HG02885 (cell line): ENCODE data around the gene GET3.
"Not testable (repeated sequence)": the region's sequence is repeated elsewhere in the genome, so short reads cannot be mapped to it uniquely, and the experiment has no call there.

Experiments used
- ATAC-seq: cut with Tn5 transposase; IDR thresholded peaks from one replicate; pipeline ENCODE4 v1.9.1; 2021; ENCODE audit warnings: mild to moderate bottlenecking; ENCODE audit not compliant: unreplicated experiment, poor library complexity

Gene GET3

DNA sequence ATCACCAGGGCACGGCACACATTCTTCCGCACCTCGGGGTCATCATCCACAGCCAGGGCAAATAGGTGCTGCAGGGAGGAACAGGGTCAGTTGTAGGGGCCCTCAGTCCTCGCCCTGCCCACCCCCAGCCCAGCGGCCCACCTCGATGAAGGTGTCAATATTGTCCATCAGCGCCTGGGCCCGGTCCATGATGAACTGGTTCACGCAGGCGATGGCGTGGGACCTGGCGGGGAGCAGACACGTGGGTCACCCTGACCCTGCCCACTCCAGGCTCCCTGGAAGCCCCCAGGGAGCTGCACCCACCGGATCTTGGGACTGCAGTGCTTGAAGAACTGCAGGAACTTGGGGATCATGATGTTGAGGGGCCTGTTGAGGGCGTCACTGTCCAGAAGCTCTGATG, 22.2 kb upstream of the GET3 start:
- no peak for ATAC-seq

DNA sequence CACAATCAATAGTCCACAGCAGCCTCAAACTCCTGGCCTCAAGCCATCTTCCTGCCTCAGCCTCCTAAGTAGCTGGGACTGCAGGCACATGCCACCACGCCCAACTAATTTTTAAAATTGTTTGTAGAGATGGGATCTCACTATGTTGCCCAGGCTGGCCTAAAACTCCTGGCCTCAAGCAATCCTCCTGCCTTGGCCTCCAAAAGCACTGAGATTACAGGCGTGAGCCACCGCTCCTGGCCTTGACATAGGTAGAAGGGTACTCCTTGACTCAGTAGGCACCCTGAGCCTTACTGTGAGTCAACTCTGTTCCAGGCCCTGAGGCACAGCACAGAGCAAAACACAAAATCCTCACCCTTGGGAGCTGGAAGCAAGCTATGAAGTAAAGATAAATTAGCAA, 21.4 kb upstream of the GET3 start:
- no peak for ATAC-seq

DNA sequence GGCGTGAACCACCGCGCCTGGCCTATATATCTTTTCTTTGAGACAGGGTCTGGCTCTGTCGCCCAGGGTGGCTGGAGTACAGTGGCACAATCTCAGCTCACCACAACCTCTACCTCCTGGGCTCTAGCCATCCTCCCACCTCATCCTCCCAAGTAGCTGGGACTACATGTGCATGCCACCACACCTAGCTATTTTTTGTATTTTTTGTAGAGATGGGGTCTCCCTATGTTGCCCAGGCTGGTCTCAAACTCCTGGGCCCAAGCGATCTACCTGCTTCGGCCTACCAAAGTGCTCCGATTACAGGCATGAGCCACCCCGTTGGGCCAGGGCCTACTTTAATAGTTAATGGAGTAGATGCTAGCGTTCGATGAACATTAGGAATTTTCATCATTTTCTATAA, 17.0 kb upstream of the GET3 start:
- no peak for ATAC-seq

DNA sequence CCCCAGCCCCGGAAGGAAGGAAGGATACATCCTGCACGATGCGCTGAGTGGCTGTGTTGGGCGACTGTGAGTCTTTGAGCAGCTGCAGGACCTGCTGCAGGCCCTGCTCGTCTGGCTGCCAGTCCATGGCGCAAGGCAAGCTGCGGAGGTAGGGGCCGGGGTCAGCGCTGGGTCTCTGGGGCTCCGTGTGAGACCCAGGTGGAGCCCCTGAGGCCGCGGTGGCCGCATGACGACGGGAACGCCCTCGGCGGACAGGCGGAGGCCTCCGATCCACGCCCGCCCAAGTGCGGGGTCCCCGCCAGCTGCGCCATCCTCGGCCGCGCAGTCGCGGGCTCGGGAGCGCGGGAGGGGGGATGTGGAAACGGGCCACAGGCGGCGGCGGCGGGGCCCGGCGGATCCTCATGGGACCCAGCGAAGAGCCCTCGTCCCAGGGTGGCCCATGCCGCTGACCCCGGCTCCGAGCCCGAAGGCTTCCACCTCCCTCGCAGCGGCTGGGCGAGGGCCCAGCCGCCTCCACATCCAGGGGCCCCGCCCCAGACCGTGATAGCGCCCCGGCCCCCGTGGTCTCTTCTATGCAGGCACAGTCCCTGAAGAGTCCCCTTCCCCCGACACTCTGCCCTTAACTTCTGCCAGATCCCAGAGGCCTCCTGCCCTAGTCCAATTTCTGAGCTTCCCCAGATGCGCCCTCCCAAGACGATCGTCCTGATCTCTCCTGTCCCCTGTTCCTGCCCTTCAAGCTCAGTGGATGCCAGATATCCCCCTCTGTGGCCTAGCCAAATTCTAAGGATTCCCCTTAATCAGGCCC, 16.2 kb upstream of the GET3 start:
- no peak for ATAC-seq

DNA sequence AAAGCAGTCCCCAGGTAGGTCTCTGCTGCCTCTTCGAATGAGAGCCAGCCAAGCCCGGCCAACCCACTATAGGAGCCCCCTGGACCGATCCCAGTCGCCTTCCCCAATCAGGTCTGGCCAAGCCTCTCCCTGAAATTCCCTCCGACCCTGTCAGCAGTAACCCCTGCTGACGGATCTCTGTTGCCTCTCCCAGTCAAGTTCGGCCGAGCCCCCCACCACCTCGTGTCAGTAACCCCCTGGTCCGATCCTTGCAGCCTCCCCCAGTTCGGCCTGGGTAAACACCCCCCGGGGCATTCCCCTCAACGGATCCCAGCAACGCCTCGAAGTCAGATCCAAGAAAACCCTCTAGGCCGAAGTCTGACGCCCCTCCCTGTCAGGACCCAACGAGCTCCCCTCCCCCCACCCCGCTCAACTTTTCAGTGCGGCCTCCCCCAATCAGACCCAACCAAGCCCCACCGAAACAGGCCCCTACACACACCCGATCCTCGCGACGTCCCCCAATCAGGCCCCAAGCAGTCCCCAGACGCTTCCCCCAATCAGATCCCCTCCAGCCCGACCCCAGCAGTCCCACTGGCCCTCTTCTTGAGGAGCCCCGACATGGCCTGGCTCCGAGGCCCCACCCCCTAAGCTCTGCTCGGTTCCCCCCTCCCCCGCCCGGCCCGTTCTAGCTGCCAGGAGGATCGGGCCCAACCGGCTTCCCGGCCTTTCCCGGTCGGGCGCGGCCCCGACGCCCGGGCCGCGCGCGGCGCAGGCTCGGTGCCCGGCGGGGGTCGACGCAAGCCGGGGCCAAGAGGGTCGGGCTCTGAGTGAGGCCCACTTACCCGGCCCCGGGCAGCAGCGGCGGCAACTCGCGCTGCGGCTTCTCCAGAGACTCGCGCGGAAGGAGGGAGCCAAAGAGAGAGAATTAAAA, 15.4 kb upstream of the GET3 start:
- ATAC-seq: peak; percentile 26

DNA sequence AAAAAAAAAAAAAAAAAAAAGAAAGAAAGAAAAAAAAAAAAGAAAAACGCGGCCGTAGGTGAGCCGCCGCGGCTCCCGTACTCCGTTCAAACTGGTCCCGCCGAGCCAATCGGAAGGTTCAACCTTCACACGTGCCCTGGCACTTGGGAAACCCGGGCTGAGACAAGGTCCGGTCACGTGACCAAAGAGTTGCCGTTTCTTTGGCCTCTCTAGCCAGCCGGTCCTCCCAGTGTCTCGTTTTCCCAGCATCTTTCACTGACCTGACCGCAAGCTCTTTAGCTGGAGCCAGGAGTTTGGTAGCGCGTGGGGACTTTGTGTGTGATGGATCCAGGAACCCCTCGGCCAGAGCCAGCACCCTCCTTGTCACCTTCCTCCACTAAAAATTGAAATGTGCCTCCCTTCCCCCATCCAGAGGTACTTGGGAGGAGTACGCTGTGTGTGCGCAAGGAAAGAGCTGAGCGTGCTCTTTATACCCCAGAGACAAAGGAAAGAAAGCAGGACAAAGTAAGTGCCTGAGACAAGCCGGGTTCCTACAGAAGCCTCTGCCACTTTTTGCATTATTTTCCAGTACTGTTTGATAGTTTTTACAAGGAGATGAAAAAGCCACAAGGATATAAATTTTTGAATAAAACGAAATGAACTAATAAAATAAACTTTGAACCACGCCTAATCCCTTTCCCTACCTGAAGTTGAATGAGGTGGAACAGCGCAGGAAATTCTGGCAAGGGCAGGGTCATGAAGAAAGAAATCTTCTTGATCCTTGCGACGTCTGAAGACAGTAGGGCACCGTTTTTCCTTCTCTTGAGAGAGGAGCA, 14.5 kb upstream of the GET3 start:
- ATAC-seq: peak; percentile 80

DNA sequence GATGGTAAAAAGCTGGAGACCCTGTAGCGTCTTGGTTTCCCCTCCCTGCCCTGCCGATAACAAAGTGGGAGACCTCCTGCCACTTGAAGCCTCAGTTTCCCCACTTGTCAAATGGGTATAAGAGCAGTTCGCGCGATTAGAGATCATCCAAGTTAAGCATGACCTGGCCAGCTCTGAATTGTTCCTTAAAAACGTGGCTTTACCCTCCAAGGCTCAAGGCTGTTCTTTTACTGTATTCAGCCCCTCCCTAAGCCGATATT, 14.0 kb upstream of the GET3 start:
- no peak for ATAC-seq

DNA sequence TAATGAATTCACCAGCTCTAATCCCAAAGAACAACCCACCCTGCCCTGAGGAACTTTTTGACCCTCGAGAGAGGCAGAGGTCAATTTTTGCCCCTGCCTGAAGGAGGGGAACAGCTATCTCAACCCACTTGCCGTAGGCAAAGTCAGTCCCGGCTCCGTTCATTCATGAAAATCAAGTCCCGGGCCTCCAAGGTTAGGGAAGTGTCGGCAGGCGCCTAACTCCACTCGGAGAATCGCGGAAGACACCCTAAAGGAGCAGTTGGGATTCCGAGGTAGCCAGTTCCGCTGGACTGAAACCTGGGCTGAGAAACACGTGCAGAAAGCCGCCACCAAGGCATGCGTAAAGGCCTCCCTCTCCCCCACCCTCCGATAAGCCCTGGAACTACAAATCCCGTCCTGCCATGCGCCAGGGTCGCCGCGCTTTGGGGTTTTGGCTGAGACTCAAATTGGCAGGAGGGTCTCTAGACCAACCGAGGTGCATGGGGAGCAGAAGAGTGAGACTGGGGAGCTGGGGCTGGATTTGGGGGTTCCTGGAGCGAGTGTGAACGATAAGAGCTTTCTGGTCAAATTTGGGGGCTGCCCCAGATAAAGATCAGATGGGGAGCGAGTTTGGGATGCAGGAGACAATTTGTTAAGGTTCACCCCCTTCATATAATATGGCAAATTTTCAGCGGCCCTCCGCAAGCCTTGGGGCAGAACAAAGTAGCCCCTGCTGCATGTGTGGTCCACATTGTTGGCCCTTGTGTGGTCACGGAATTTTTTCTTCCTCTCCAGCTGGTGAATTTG, 13.5 kb upstream of the GET3 start, which contains the start of gene TNPO2:
TNPO2 (minus strand) TSS at position 292 of the 786 bp plus-strand sequence. CDS start 2,955 bp downstream, outside the sequence.
- no peak for ATAC-seq

DNA sequence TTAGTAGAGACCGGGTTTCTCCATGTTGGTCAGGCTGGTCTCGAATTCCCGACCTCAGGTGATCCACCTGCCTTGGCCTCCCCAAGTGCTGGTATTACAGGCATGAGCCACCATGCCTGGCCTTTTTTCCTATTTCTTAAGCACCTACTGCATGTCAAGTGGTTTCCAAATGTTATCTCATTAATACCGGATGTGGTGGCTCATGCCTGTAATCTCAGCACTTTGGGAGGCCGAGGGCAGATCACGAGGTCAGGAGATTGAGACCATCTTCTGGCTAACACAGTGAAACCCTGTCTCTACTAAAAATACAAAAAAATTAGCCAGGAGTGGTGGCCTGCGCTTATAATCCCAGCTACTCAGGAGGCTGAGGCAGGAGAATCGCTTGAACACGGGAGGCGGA, 11.7 kb upstream of the GET3 start:
- not testable (repeated sequence) for ATAC-seq

DNA sequence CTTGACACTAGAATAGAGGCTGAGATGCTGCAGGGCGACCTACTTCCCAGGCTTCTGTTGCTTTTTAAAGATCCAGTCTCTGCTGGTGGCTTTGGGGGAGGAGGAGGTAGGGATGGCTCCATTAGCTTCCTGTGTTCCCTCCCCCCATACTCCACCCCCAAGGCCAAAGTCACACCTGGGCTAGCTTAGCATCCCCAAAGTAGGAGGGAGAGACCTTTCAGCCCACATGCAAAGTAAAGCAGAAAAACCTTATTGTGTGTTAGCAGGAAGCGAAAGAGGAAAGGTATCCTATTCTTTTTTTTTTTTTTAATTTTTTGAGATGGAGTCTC, 10.3 kb upstream of the GET3 start:
- ATAC-seq: no peak

DNA sequence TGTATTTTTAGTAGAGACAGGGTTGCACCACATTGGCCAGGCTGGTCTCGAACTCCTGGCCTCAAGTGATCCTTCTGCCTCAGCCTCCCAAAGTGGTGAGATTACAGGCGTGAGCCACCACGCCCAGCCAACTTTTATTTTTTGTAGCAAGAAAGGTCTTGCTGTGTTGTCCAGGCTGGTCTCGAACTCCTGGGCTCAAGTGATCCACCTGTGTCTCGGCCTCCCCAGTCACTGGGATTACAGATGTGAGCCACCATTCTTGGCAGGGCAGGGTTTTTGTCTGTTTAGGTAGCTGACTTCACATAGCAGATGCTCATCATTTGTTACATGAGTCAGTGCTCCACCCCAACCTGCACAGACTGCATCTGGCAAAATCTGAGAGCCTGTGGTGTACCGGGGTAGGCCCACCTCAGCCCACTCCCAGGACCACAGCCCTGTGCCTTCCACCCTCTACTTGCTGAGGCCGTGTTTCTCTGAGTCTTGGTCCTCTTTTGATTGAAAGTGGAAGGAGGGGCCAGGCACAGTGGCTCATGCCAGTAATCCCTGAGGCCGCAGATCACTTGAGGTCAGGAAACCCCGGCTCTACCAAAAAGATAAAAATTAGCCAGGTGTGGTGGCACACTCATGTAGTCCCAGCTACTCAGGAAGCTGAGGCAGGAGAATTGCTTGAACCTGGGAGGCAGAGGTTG, 9.4 kb upstream of the GET3 start:
- no peak for ATAC-seq

DNA sequence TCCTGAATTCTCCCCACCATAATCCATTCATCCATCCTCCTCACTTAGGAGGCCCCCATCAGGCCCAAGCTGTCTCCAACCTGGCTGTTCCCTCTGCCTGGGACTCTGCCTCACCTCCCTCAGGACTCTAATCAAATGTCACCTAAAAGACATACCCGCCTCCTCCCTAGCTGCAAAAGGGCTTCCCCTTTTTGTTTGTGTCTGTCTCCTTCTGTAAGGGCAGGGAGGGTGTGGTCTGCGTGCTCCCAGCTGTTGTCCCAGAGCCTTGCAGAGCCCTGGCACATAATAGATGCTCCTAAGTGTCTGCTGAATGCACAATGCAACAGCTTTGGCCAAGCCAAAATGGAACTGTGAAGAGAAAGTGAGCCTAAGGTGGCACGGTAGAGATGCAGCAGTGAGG, 7.2 kb upstream of the GET3 start:
- no peak for ATAC-seq

DNA sequence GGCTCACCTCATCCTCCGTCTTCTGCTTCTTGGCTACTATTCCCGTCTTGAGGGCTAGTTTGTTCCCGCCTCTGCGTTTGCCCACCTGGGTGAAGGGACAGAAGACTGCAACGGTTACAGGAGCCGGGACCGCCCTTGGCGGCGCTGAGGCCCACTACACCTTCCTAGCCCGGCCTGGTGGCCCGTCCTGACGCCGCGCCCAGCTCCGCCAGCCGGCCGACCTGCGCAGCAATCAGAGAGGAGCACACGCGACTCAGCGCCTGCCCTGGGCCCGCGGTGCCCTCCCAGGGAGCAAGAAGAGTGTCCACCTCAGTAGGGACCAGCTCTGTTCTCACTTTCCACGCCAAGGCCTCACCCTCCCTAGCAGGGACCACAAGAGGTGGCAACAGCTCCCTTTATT, 6.0 kb upstream of the GET3 start:
- no peak for ATAC-seq

DNA sequence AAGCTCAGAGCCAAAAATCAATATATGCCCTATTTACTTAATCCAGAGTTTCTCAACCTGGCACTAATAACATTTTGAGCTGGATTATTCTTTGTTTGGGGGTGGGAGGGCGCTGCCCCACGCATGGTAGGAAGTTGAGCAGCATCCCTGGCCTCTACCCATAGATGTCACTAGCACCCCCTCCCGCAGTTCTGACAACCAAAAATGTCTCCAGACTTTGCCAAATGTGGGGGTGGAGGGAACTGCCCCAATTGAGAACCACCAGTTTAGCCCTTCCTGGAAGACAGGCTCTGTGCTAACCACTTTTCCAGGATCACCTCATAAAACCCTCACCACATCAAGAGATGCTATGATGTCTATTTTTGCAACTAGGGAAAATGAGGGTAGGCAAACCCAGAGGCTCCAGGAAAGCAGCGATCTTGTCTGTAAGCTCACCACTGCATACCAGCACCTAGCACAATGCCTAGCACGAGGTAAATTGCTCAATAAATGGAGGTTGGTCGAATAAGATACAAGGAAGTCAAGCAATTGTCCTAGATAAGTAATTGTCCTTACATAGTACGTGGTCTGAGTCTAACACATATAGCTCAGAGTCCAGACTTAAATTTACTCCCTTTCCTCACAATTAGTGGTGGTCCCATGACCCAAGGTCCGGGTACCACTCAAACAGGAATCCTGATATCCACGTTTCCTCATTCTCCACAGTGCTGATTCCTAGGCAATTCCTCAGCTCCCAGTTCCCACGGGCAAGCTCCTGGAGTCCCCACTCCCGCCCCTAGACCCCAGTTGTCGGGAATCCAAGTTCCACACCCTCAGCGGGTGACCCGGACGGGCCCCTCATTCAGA, 3.7 kb upstream of the GET3 start:
- ATAC-seq: no peak

DNA sequence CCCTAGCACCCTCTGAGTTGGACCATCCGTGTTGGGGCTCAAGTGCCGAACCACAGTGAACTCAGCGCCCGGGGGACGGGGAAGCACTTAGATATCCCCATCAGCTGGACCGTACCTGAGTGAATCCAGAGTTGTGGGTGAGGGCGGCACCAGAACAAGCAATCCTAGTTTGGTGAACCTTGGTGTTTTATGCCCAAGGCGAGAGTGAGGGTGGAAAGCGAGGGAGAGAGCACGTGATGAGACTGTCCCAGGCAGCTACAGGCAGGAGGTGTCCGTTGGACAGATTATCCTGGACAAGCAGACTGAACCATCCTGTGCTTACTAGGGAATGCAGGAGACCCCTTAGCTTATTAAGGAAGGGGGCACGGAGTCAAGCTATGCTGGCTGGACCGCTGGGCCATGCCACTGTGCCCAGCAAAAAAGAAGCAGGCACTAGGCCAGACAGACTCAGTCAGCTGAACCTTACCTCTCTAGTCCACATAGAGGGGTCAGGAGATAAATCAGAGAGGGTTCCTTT, 596 bp downstream of the GET3 start:
- ATAC-seq: no peak

DNA sequence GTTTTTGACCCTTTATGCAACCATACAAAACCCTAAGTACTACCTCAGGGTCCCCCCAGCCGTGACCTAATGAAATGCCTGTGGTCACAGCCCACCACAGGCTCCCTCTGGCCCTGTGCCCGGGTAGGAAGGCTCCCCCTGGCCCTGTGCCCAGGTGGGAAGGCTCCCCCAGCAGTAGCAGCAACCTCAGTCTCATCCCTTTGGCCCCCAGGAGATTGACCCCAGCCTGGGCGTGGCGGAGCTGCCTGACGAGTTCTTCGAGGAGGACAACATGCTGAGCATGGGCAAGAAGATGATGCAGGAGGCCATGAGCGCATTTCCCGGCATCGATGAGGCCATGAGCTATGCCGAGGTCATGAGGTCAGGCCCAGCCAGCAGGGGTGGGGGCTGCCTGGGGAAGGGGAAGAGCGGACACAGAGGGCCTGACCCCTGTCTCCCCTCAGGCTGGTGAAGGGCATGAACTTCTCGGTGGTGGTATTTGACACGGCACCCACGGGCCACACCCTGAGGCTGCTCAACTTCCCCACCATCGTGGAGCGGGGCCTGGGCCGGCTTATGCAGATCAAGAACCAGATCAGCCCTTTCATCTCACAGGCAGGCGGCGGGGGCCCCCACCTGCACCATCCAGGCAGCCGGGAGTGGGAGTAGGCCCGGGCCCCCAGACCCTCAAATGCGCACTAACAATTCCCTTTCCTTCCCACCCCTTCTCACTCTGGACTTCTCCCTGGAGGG, 8.0 kb downstream of the GET3 start:
- no peak for ATAC-seq

DNA sequence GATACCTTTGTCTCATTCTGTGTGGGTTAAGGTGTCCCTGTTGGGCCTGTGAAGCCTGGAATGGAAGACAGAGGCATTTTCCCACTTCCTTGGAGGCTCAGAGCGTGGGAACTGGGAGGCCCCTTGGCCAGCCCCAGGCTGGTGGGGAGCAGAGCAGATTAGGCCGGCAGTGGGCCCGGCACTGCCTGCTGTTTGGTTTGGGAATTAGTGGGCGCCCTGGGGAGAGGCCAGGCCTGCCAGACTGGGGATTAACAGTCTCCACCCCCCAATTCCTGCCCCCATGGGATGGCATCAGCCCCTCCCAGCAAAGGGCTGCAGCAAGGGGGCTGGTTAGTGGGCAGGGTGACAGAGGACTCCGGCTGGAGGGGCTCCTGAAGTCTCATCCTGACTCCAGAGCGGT, 11.2 kb downstream of the GET3 start:
- no peak for ATAC-seq

DNA sequence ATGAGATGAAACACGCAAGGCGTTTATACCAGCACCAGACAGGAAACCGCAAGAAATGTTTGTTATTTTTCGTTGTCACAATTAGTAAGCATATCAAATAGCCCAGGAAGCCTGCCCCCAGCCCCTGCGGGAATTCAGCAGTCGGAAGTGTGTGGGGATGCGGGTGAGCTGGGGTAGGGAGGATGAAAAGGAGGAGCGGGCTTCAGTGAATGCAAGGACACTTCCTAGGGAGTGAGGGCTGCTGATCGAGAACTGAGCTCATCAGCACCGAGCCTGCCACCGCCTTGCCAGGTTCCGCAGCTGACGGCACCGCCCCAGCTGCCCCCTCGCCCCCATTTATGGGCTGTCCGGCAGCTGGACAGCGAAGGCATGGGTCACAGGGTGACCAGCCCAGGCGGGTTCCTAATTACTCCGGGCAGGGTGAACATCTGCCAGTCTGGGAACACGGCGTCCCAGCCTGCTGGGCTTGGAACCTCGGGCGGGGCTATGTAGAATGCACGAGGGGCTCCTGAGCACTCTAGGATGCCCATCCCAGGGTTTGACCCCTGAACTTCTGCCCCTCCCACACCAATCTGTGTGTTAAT, 12.7 kb downstream of the GET3 start:
- no peak for ATAC-seq
